NCI-H69 (cell line): Measurements from ENCODE around the gene HSPA1B.
"Not testable (repeated sequence)": the region's sequence is repeated elsewhere in the genome, so short reads cannot be mapped to it uniquely, and the experiment has no call there.

Experiments
- DNase-seq: peaks from one replicate; lab custom pipeline; 2025; lab: John Stamatoyannopoulos, UW

The HSPA1B gene

DNA sequence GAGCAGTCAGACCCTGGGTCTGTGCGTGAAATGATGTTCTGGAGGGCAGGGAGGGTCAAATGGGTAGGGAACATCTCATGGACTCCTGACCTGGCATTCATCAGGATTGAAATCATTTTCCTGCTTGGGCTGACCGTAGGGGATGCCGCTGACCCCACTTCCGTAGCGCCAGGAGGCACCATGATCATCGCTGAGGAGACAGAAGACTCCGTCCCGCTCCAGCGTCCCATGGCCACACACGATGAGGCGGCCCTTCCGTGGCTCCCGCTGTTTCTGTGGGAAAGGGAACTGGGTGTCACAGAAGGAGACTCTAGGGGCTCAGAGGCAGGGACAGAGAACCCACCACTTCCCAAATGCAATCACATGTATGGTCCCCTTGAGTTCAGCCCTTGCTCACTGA is 32.8 kb downstream of the HSPA1B start:
- DNase-seq = no peak

DNA sequence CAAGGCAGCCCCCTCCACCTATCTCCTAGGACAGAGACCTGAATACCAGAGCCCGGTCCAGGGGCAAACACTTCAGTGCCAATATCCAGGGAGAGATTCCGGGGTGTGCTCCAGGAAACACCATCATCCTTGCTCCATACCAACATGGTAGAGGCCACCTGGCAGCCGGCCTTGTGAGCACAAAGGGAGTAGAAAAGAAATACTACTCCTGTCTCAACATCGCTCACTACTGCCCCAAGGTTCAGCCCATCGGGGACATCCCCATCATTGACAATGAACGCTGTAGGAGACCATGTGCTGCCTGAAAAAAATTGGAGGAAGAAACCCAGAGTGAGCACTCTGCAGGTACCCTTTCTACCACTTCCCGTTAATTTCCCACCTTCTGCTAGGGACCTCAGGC is 33.6 kb downstream of the HSPA1B start:
- DNase-seq = no peak

DNA sequence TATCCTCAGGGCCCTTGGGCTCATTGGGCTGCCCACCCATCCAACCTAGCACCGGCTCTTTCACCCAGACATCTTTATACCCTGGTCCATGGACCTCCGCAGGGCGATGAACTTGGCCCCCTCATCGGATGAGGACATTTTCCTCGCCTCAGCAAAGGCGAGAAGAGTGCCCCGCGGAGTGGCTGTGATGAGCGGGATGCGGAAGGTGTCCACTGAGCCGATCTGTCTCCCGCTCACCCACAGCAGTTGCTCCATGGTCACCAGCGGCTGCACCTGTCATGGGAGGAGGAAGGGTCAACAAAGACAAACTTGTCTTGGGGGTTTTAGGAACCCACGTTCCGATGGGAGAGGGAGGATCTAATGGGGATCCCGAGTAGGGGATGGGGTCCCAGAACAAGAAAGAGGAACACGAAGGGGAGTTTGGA is 34.4 kb downstream of the HSPA1B start:
- DNase-seq = no peak

DNA sequence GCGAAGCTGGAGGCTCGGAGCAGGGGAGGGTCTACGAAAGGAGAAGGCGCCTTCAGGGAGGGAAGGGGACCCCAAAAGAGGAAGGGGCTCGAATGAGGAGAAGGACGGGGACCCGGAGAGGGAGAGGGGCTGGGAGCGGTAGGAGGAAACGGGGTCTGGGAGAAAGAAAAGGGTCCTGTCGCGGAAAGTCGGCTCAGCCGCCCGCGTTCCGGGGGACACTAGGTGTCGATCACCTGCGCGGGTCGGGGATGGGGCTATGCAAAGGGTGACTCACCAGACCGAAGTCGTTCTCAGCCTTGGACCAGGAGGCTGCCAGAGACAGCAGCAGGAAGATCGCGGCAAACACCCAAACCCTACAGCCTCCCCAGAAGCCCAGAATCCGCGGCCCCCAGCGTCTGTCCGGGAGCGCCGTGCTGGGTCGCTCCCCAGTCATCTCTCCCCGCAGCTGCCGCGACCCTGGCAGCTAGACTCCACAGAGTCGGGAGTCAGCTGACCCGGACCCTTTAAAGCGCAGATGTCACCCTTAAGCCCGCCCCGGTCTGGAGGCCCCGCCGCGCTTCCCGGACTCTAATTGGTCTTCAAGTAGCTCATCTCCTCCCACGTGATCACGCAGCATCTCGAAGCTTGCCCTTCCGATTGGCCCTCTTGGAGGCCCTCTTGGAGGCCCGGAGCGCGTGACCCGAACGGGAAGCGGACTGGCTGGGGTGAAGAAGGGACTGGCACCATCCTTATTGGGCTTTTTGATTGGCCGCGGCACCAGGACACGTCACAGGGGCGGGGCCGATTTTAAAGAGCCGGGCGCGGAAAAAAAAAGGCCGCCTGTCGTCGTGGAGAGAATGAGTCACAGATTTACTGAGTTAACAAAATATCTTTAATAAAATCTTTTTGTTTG is 35.1 kb downstream of the HSPA1B start, which contains the start of gene NEU1:
Gene NEU1 (minus strand): TSS at position 478 of the 892 bp plus-strand sequence. CDS start 45 bp downstream, at position 433.
- peak; percentile 100 for DNase-seq

DNA sequence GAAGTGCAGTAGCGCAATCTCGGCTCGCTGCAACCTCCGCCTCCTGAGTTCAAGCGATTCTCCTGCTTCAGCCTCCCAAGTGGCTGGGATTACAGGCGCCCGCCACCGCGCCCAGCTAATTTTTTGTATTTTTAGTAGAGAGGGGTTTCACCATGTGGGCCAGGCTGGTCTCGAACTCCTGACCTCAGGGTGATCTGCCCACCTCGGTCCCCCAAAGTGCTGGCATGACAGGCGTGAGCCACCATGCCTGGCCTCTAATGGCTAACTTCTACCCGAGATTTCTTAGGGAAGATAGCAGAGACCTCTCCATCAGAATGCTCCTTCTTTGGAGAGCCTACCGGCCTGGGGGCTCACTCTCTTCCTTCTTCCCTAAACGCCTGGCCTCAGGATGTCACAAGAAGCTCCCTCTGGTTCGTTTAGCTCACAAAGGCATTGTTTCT is 36.6 kb downstream of the HSPA1B start:
- not testable (repeated sequence) for DNase-seq

DNA sequence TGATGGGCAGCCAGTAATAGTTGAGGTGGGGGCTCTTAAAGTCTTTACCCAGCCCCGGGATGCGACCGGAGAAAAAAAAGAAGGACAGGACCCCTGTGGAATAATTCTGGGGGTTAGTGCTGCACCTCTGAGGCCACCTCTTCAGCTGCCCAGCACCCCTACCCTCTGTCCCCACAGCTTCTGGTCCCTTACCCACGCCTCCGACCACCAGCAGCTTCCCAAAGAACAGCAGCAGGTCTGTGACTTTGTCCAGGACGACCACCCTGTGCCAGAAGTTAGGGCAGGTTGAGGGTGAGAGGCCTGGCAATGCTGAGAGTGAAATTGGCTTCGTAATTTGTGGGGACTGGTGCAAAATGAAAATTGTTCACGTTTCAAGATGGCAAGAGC is 37.3 kb downstream of the HSPA1B start:
- DNase-seq = no peak

DNA sequence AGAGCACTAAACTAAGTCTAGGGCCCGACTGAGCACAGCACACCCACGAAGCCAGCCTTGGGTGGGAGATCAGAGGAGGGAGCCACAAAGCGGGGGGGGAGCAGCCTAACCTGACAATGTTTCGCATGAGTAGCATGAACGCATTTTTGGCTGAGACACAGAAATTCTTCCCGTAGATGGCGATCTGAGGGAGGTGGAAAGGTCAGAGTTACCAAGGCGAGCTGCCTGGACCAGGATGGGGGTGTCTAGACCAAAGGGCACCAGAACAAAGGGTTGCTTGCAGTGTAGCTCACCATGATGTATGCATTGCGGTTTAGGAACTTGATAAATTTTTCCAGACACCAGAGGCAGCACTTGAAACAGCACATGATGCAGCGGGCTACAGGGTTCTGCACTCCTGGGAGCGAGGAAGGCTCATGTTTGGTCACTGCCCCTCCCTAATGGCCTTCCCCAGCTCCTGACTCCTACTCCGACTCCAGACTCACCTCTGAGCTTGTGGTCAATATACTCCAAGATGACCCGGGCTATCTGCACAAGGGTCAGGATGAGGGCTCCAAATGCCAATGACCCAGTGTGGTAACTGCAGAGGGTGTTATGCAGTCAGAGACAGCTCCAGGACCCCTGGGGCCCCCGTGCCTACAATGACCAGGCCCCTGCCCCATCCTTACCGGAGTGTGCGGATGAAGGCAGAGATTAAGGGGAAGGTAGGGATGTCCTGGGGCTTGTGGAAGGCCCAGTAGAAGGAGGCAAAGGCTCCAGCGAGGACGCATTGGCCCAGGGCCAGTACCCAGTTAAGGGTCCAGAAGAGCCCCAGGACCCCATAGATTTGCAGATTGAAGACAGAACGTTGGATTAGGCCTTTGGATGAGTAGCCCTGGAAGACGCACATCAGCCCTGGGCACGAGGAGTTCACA is 37.9 kb downstream of the HSPA1B start:
- DNase-seq = no peak

DNA sequence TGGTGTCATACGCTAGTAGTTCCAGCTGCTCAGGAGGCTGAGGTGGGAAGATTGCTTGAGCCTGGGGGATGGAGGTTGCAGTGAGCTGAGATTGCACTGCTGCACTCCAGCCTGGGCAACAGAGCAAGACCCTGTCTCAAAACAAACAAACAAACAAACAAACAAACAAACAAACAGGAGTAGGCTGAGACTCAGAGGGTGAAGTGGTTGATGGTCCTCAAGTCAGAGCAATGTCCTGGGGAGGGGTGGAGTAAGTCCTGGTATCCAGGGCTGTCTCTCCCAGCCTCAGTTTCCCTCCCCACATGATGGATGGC is 41.1 kb downstream of the HSPA1B start:
- DNase-seq = not testable (repeated sequence)

DNA sequence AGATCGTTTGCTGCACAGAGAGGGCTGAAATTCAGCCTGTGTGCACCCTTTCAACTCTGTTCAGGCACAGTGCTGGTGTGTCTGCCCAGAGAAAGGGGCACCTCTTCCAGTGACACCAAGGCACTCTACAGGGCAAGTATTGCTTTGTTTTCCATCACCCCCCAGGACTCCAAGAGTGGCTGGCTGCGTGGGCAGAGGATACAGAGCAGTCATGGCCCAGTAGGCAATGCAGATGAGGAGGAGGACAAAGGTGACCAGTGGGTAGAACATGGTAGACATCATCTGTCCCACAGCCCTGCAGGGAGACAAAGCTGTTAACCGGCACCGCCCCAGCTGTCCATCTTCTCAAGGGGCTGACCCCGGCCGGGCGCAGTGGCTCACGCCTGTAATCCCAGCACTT is 41.8 kb downstream of the HSPA1B start:
- no peak for DNase-seq

DNA sequence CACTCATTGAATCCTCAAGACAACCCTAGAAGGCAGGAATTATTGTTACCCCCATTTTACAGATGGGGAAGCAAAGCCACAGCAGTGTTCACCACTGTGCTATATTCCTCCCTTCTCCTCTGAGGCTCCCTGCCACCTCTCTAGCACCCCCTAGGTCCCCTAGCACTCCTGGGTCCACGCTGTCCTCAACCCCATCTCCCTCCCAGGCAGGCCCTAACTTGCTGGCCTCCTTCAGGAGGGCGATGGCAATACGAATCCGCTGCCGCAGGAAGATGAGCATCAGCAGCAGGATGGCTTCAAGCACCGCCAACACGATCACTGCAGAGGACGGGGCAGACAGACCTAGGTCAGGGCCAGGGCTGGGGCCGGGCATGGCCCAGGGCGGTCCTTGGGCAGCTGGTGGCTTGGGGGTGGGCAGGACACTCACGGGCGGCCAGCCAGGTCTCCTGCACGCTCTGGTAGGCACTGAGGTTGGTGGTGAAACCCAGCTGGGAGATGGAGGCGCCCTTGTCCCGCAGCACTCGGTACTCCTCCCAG is 42.9 kb downstream of the HSPA1B start:
- DNase-seq = no peak

DNA sequence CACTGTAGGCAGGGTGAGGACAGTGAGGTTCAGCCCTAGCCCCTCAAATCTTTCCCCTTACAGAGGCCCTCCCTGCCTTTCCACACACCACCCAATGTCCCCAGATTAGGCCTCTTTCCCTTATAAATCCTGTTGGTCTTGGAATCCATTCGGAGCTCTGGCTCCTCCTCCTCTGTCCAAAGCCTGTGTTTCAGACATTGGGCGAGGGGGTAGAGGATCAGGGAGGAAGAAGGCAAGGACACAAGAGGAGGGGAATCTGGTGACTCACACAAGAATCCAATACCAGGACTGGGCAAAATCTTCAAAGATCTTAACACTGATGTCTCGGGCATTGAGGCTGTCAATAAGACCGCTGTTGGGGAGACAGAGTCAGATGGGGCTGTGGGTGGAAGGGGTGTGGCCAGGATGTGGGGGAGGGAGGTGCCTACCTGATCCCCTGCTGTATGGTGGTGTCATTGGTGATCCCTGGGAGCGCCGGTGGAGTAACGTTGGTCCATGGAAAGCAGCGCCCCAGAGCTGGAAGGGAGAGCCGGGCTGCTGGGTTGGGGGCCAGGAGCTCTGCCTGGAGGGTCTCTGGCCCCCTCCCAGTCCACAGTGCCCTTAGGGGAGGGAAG is 43.6 kb downstream of the HSPA1B start:
- no peak for DNase-seq

DNA sequence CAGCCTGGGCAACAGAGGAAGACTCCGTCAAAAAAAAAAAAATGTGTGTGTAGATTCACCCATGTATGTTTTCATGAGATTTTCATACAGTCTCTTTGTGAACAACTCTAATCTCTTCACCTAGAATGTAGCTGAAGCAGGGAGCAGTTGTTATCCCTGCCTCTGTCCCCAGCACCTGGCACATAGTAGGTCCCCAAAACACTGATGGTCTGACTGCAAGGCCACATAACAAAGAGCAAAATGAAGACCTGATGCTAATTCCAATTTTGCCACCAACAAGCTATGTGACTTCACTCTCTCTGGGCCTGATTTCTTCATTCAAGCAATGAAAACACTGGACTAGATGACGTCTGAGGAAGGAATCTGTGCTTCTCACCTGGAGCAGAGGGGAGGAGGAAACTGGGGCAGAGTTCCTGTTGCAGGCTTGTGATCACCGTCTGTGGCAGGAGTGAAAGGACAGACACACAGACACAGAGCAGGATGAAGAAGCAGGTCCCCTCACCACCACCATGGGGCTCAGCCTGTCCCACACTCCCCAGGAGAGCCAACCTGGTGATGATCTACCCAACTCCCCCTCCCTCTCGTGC is 46.6 kb downstream of the HSPA1B start:
- no peak for DNase-seq

DNA sequence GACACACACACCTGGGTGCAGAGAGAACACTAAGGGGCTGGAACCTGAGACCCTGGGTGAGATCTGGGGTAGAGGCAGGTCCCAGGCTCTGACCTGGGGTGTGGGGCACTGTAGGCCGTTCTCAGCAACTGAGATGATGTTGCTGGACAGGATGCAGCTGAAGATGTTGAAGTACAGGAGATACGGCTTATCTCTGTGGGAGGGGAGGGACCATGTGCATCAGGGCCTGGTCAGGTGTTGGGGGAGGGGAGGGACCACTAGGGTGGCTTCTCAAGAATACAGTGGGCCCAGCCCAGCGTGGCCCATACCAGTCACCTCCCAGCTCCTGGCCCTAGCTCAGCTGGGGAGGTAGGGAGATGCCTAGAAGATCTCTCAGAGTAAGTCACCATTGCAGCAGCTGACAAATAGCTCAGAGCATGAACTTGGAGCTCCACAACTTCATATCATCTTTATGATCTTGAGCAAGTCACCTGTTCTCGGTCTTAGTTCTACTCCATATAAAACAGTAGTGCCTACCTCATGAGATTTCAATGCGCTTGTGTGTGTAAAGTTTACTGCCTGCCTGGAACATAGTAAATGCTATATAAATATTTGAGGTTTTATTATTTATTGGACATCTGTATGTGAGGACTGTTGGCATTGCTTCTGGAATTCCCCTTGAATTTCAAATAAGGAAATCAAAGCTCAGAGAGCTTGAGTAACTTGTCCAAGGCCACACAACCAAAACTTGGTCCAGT is 47.5 kb downstream of the HSPA1B start:
- no peak for DNase-seq

DNA sequence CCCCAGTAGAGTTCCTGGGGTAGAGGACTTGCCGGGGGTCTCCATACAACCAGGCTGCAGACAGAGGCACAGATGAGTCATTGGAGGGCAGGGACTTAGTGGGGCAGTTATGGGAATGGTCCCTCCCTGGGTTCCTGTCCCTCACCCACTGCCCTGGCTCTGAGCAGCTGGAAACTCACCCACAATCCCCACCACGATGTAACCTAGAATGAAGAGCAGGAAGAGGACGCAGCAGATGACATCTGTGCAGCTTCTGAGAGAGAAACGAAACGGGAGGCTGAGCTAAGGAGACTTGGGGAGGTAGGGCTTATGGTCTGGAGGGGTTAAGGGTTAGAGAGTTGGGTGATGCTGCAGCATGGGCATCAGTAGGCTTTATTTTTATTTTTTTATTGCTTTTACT is 48.3 kb downstream of the HSPA1B start:
- DNase-seq = no peak

DNA sequence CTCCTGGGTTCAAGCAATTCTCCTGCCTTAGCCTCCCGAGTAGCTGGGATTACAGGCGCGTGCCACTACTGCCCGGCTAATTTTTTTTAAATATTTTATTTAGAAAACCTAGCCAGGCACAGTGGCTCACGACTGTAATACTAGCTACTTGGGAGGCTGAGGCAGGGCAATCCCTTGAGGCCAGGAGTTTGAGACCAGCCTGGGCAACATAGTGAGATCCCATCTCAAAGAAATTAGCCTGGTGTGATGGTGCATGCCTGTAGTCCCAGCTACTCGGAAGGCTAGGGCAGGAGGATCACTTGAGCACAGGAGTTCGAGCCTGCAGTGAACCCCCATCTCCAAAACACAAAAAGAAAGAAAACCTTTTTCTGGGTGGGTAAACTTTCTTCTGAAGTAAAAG is 48.8 kb downstream of the HSPA1B start:
- no peak for DNase-seq

DNA sequence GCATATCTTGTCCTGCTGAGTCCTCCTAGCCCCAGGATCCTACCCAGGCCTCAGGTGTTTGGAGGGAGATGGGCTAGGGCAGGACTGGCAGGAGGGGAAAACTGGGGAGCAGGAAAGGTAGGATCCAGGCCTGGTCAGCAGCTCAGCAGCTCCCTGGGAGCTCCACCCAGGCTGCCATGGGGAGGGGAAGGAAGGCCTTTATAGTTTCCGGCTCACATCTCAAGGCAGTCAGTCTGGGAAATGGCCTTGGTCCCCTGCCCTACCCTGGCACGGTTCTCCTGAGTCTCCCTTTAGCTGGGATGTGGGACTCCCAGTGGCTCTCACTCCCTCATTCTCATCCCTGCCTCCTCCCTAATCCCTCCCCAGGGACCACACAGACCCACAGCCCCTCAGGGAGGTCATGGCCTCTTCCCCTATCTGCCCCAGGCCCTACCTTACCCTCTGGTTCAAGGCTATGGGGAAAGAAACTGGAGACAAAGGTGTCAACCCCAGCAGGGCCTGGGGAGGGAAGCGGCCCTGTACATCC is 49.6 kb downstream of the HSPA1B start:
- no peak for DNase-seq

DNA sequence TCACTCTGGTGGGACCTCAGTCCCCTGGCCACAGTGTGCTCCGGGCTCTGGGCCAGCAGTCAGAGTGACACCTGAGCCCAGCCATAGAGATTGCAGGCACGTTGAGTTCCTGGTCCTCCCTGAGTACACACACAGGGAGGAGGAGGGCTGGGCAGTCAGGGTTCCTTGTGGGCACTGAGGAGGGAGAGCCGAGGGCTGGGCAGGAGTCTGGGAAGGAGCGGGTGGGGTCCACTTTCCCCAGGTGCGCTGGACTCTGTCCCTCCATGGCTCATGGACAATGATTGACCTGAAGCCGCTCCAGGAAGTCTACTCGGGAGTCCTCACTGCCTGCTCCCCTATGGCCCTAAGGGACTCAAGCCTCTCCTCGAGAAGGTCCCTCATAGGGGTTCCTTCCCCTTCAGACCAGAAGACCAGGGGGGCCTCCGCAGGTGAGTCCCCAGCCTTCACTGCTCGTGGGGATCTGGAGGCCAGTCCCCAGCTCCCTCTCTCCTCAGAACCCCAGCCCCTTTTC is 50.2 kb downstream of the HSPA1B start:
- peak; percentile 54 for DNase-seq

DNA sequence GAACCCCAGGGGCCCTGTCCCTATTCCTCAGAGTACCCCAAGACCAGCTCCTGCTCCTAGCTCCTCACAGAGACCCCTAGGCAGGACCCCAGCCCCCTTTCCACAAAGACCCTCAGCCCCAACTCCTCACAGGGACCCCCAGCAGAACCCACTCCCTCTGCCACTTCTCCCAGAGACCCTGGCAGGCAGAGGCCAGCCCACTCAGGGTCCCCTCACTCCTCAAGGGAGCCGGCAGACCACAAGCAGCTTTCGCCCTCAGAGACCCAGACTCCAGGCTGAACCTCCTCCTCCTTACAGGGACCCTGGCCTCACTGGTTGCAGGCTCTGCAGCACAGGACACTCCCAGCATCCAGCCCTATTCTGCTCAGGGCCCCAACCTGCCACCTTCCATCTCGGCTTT is 50.7 kb downstream of the HSPA1B start:
- no peak for DNase-seq

DNA sequence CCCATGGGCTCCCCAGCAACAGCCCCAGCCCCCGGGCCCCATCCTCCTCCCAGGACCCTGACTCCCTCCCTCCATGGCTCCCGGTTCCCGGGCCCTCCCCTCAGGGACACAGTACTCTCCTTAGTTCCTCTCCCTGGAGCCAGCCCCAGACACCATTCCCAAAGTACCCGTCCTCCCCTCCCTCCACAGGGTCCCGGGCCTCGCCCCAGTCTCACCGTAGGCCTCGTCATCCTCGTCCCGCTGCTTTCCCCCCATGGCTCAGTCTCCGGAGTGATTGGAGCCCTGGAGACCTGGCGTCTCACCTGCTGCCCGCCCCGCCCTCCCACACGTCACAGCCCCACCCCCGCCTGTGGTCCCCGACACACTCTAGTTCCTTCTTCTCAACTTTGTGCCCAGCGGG is 51.2 kb downstream of the HSPA1B start, which contains the start of gene SLC44A4:
Gene SLC44A4 (minus strand): TSS at position 272 of the 400 bp plus-strand sequence. CDS start 17 bp downstream, at position 255.
- no peak for DNase-seq

DNA sequence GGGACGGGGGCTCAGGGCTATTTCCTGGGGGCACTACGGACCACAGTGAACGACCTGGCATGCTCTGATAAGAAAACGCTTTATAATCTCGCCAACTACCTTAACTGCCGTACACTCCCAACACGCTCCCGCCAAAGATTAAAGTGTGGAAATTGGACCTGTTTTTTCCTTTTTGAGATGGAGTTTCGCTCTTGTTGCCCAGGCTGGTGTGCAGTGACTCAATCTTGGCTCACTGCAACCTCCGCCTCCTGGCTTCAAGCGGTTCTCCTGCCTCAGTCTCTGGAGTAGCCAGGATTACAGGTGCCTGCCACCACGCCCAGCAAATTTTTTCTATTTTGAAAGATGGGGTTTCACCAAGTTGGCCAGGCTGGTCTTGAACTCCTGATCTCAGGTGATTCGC is 51.6 kb downstream of the HSPA1B start:
- no peak for DNase-seq
